Inflammatory macrophage treated with lipopolysaccharide for 1 hour (primary cell): ENCODE data around the gene MTHFSD.

ENCODE experiments used
- DNase-seq, 2 donors: peaks; one replicate each; pipeline ENCODE4 v3.0.0-alpha.2; 2020 to 2022

MTHFSD gene

DNA sequence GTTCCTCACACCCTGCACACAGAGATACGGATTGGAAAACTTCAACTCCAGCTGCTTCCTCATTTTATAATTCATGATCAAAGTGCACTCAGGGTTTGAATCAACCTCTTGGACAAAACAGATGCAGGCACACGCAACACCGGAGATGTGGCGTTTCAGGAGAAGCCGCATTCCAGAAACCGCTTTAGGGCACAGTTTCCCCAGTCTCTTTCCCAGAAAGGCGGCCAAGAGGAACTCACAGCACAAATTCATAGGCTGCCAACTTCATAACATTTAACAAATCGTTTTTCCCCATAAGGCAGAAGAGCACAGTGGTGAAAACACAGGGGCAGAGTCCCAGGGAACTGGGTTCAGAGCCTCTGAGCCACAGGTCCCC is 8.4 kb downstream of the MTHFSD start:
- DNase-seq = no peak

DNA sequence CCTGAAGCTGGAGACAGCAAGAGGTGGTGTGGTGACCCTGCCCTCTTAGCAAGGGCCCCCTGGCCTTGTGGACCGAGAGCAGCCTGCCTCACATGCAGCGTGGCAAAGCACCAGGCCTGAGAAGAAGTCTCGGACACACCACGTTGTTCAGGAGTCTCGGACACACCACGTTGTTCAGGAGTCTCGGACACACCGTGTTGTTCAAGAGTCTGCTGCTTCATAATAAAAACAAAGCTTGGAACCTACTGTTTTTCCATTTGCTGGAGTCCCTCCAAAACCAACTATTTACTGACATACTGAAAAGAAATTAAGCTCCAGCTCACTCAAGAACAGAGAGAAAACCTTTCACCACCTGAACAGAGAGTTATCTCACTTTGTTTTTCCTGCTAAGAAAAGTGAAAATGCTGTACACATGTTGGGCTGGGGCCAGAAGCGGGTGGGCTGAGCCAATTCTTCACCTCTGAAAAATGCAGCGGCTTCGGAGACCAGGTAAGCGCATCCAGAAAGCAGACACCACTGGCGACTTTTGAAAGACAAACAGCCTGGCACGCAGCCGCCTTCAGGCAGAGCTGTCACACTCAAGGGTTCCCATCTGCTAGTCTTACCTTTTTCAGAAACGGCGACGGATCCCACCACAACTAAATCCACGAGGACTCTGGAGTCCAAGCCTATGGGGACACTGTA is 8.9 kb downstream of the MTHFSD start:
- DNase-seq = no peak

DNA sequence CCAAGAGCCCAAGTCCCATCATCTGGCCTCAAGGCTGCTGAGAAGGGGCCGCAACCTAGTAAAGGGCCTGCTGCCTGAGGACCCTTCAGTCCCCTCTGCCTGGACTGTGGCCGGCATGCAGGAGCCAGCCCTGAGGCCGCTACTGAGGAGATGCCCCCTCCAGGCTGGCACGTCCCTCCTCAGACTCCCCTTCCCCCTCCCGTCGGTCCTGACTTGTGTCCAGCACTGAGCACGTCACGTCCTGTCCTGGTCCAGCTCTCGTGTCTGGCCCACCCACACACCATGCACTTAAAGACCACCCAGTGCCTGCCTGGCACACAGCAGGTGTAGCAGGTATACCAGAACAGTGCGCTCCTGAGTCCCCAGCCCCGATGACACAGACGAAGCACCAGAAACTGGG is 9.6 kb downstream of the MTHFSD start:
- no peak for DNase-seq

DNA sequence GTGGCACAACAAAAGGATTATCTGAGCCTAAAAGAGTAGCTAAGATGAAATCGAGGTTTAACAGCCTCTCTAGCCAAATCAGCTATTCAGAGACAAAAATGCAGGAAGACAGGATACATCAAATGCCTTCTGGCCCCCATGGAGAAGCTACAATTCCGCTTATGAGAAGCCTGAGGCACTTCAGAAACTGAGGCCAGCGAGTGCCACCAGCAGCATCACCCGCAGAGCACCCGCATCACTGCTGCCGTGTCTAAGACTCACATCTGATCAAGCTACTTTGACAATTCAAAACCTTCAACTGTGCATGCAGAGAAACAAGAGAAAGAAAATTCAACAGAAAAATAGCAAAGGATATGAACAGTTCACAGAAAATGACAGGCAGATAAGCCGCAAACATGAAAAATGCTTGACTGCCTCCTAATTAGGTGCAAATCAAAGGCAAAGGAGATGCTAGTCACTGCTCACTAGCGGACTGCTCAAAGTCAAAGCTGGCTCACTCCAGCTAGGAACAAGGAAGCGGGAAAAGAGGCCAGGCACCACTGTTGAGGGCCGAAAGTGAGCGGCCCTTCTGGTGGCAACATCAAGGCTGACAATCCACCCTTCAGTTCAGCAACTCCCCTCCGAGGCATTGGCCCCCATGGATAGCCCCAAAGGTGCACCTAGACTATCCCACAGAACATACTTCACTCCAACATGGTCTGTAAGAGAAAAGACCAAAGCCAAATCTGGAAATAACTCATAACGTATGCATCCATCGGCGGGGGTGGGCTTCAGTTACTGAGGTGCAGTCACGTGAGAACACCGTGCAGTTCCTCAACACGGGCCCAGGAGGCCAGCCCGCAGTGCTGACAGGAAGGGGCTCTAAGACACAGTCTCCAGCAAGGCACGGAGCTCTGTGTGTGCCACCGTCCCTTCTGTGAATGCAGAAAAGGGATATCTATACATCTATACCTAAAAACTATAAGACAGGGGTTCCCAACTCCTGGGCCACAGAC is 12.0 kb downstream of the MTHFSD start:
- DNase-seq = no peak

DNA sequence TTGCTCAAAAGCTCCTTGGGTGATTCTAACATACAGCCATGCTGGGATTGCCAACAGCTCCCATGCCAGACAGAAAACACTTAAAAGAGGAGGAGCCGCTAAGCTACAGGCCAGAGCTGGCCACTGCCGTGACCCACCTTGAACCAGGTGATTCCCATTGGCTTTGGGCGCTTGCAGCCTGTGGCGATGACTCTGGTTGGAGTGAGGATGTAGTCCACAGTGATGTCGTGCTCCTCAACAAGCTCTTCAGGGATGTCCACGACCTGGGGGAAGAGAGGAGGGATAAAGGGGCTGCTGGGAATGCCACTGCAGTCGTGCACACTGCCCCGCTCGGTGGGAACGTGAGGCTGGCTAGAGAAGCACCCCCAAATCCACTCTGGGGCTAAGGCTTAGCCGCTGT is 13.5 kb downstream of the MTHFSD start:
- no peak for DNase-seq

DNA sequence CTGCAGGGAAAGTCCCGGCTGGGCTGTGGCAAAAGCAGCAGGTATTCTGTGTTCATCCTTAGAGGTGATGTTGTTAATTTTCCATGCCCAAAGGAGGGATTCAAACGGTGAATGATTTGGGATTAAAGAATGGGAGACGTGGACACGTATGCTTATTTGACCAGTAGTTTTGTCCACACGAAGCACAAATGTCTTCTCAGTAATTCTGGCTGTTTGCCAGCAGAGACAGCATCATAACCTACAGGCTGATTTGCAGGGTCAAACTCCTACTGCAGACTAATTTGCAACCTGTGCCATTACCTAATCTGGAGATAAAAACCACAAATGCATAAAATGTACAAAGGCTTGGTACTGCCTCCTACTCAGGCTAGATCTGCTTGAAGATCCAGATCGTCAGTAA is 14.1 kb downstream of the MTHFSD start:
- no peak for DNase-seq

DNA sequence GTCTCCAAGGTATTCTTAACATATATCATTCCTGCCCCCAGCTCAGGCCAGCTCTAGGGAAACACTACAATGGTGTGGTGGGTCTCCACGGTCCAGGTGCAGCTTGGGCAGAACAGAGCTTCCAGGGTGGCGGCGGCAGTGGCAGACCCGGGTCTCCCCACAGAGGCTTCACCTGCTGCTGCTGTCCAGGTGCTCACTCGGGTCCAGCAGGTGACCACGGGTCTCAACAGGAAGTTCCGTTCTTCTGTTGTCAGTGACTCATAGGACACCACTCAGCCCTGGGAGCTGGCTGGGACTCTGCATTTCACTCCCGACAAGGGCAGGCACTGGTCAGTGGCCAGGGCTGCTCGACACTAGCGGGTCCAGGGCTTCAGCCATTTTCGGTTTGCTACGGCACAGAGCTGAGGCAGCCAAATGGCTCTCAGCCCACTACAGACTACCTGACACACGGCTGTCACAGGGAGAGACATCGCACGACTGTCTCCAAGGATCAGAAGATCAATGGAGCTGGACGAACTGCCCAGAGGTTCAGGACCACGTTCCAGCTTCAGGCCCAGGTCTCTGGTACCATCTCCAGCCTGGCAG is 16.7 kb downstream of the MTHFSD start:
- DNase-seq = no peak

DNA sequence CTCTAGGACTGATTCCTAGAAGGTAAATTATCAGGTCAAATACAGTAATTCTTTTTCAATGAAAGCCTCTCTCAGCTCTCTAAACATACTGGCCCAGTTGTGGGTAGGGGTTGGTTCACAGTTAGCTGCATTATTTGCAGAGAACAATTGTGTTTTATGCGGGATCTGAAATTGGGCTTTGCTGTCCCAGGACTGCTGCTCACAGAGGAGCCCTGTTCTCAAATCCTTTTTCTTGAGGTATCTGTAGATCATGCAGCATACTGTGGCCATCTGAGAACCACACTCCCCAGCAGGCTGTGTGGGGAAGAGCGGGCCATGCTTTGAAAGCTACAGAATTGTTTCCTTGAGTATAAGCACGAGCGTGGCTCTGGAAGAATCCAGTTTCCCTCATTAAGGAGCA is 17.5 kb downstream of the MTHFSD start:
- no peak for DNase-seq

DNA sequence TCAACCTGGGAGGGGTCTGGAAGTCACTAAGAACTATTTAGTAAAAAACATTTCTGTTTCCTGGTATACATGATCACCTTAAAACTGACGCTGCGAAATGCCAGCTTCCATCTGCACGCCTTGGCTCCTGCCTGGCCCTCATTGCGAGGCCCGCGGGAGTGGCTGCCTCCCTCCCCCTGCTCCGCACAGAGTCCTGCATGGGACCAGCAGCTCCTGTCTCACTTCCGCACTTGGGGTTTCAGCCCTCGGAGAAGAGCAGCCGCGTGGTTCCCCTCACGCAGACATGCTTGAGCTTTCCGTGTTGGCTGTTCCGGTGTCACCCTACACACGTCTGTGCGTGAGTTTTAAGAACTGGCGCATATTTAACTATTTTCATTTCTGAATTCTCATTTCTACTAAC is 18.4 kb downstream of the MTHFSD start:
- no peak for DNase-seq

DNA sequence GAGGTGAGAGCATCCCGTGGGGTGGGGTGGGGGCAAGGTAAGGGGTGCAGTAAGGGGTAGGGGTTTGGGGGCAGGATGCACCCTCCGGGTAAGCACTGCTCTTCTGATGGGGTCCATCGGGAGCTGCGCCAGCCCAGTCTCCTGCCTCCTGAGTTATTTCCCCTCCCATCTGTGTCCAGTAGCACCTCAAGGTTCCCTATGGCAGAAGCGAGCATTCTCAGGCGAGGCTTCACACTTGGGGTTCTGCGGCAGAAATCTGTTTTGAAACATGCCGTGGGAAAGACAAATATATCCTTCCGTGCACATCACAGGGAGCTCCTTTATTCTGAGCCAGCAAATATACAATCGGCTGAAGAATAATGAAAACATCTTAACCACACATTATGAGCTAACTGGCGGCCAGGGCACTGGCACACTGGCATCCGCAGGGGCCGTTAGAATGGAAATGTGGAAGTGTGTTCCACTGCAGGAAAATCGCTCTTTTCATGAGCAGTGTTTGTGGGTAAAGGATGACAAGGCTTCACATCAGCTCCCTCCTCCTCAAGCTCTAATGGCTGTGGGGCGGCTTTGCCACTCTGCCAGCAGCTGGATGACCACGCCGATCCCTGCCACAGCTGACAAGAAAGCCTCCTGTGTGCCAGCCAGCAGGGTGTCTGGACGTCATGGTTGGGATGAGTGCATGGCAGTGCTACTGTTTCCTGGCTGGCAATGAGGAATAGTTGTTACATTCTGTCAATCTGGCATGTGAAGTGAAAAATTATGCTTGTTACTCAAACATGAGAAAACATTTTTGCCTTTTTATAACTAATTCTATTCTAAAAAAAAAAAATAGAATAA is 20.0 kb downstream of the MTHFSD start:
- DNase-seq = no peak

DNA sequence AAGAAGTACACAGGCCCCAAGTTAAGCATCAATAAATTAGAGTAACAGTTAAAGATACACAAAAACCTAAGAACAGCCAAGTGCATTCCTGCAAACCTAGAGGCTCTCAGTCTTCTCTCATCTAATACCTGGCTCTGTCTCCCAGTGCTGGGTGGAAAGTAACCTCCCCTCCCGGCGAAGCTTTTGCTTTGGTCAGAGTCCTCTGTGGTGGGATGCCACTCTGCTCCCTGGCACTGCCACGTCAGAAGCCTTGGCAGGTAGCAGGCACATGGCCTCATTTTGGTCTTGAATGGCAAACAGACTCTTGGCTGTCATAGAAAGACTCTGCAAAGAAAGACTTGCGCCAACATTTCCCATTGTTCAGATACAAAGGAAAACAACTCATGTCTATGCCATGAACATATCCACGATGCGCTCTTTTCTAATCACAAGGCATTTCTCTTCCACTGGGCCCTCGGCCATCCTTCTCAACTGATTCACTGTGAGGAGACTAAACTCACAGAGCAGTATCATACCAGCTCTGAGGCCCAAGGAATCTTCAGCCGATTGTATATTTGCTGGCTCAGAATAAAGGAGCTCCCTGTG is 21.2 kb downstream of the MTHFSD start:
- DNase-seq = no peak

DNA sequence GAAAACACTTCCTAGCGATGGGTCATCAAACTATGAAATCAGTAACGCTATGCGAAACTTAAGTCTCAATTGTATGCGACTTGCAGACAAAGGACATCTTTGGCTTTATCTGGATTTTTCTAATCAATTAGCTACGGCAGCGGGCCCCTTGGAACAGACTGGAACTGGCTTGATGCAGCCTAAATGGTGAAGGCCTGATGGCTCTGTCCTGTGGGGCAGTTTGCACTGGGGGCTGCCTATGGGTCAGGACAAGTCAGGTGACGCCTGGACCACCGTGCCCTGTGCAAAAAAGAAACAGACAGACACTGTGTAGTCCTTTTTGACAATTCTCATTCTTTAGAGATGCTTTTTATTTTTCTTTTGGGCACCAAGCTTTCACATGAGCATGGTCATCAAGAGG is 22.0 kb downstream of the MTHFSD start:
- no peak for DNase-seq

DNA sequence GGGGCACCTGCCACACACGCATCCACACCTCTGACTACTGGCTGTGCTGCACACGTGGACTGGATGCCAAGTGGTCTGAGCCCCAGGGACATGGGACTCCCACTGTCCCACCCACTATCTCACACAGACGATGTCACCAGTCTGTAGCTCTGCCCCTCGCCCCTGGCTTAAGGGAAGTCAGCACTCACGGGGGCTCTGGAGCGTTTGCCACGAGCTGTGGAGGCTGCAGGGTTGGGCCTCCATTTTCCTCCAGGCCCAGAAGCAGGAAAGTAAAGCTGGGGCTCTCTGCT is 22.6 kb downstream of the MTHFSD start:
- no peak for DNase-seq

DNA sequence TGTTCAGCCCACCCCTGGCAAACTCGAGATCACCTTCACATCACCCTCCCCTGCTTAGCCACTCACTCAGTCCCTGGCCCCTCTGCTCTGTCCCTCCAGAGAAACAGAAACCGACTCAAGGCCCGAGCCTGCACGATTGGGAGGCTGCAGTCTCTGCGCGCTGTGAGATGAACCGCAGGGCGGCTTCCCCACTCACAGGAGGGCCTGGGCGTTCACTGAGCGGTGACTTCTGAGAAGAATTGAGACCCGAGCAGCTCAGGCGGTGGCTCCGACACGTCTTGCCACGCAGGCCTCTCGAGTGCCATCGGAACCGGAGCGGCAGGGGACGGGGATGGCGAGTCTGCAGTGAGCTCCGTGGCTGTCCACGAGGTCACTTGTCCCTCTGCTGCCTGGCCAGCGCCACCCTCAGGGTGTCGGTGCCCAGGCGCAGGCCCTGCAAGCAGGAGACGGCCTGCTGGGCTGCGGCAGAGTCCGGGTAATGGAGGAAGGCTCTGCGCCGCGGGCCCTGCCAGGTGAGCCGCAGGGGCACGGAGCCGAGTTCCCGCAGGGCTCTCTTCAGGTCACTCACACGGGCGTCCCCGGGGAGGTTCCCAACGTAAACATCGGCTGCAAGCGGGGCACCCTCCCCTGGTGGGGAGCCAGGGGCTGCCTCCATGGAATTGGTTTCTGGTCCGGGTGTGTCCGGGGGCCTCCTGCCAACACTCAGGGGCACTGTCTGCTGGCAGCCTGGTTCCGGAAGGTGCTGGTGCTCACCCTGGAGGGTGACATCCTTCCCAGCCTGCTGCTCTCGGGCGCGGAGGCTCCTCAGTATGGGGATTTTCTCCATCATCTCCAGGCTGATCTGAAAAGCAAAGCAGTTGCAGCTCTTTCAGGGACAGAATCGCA is 23.2 kb downstream of the MTHFSD start:
- DNase-seq = no peak

DNA sequence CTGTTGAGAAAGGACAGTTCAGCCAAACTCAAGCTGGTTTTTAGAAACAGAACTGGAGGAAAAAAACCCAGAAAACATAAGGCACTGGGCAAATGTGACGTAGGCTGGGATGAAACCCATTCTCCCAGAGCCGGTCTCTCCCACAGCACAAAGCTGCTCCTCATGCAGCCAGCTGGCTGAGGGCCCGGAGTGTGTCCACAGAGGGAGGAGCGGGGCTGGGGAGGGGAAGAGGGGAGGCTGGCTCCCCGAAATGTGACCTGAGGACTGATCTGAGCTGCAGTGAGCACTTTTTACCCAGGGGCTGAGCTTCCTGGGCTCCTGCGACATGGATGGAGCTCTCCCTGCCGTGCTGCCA is 23.9 kb downstream of the MTHFSD start:
- no peak for DNase-seq

DNA sequence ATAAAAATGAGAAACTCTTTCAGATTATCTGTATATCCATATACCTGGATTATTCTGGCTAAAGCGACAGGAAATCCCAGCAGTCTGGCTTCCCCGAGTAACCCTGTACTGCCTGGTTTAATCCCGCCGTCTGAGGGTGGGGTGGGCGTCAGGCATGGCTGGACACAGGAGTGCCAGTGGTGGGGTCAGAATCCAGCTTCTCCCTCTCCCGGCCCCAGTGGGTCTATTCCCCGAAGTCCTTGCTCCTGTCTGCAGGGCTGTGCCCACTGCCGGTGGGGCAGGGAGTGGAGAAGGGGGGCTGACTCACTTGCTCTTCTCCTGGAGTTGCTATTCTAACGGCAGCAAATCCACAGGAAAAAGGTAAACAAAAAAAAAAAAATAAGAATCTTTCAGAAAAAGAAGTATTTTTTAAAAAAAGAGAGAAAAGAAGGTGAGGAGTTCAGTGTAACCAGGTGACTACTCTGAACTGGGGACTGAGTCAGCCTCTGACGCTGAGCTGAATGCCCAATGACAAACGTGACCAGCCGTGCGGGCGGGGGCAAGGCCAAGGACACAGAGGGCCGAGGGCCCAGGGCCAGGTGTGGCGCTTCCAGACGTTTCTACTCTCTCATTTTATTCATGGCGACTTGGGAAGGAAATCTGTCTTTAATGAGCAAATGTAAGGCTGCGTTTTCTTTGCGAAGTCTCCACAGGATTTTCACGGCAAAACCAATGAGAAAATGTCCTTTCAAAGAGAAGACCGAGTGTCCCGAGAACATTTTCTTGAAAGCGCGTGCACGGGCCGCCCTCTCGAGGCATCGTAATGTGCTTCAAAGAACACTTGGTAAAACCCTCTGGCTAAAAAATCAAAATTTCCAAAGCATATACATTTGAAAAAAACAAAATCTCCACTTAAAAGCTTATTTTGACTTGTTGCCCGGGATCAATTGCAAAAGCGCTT is 24.5 kb downstream of the MTHFSD start:
- DNase-seq = no peak

DNA sequence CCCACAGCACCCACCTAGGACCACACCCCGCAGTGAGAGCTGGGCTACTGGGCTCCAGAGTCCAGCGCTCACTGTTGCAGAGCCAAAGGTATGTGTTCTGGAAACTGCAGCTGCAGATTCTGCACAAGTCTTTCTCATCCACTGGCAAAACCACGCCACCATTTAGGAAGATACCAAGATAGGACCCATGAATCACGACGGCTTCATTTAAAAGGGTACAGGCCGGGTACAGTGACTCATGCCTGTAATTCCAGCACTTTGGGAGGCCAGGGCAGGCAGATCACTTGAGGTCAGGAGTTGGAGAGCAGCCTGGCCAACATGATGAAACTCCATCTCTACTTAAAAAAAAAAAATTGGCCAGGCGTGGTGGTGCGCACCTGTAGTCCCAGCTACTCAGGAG is 25.9 kb downstream of the MTHFSD start:
- DNase-seq = no peak

DNA sequence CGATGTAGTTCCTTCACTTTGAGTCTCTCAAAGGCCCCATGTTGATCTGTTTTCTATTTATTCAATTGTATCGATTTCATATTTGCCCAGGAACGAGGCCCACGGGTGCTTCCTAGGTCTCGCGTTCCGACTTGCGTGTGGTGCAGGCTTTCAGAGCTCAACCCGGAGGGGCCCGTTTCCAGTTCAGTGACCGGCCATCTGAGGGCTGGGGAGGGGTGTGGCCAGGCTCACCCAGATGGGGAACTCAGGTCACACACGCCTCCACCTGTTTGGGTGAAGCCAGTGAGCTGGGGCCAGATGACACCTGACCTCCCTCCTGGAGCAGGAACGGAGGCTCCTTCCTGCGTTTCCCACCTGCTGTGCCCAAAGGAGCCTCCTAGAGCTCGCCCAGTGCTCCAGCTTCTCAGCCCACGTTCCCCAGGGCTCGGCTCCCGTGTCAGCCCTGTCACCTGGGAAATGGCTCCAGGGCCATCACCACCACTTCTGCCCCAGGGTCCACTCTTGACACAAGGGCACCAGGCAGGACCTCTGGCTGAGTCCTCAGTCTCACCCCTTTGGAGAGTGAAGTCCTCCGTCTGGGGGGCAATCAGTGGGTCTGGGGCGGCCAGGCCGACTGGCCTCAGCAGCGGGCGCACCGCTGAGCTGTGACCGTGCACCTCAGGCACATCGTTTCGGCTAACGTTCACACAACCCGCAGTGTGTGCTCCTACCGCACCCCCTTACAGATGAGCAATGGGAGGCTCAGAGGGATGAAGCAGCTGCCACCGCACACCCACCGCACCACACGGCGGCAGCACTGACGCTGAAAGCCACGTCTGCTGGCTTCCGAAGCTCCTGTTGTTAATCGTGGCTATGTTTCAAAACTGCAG is 26.7 kb downstream of the MTHFSD start:
- DNase-seq = no peak

DNA sequence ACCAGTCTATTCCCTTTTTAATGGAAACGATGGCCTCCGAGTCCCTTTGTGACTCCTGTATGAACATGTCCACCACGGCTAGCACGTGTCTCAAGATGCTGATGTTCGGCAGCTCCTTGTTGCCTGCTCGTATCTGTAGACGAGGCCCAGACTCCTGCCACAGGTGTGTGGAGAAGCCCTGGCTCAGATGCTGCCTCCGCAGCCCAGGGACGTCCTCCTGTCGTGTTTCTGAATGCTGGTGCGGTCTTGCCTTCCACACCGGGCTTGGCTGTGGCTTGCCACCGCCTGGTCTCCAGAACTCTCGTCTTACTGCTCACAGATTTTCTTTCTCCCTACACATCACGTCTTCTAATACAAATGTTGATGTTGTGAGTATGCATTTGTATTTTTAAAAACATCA is 27.7 kb downstream of the MTHFSD start:
- DNase-seq = no peak

DNA sequence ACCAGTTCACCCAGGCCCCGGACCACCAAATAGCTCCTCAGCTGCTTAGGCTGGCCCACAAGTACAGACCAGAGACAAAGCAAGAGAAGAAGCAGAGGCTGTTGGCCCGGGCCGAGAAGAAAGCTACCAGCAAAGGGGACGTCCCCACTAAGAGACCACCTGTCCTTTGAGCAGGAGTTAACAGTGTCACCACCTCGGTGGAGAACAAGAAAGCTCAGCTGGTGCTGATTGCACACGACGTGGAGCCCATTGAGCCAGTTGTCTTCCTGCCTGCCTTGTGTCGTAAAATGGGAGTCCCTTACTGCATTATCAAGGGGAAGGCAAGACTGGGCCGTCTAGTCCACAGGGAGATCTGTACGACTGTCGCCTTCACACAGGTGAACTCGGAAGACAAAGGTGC is 29.3 kb downstream of the MTHFSD start:
- no peak for DNase-seq
